Stimulated activated CD8-positive, alpha-beta memory T cell treated with anti-CD3 and anti-CD28 coated beads, Interleukin-15, amount 100 ng/mL, for 1 hour (primary cell): ENCODE data around the gene GGA3.
"Not testable (repeated sequence)": the region's sequence is repeated elsewhere in the genome, so short reads cannot be mapped to it uniquely, and the experiment has no call there.

Experiments used
- DNase-seq: peaks from one replicate; pipeline ENCODE4 v3.0.0-alpha.2; 2020; ENCODE audit warnings: low read depth

GGA3 gene

GRCh38 chr17:75271955-75272847, 10.8 kb upstream of the GGA3 start:
- no peak for DNase-seq

DNA sequence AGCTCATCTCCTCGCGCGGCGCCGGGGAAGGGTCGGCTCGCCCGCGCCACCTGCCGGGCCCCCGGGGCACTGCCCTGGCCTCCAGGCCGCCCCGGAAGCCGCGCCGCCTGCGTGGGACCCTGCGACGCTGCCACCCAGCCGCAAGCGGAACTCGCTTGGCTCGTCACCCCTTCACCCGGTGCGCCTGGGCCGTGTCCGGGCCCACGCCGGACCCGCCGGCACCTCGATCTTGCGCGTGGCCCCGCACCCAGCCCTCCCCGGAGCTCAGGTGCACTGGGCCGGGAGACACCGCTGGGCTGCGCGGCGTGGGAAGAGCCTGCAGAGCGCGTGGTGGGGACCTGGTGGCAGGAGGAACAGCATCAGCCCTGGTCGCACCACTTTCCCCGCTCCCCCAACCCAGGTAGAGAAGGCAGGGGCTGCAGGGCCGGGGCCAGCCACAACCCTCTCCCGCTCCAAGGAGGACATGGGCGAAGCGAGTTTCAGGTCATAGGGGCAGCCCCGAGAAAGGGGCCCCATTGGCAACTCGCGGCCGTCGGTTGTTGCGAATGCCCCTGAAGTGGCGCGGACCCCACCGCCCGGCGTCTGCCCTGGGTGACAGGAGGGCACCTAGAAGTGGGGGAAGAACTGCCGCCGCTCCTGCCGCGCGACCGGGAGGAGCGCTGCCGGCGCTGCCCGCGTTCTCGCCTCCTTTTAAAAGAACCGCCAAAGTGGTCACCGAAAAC, 10.0 kb upstream of the GGA3 start:
- DNase-seq, result peak; percentile 67

DNA sequence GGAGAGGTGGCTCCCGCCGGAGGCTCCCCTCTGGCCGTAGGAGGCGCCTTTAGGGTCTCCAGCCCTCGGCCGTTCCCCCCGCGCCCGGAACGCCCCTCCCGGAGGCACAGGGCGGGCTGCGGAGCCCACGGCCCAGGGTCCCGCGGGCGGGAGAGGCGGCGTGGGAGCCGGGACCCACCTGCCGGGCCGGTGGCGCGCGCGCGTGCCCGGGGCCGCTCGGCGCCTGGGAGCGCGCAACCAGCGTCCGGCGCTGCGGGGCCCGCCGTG, 9.5 kb upstream of the GGA3 start, which contains the start of gene MIF4GD:
Gene MIF4GD, minus strand, starts transcription at position 266 of the 267 bp plus-strand sequence. CDS start 1,036 bp downstream, outside the sequence.
- DNase-seq, result no peak

DNA sequence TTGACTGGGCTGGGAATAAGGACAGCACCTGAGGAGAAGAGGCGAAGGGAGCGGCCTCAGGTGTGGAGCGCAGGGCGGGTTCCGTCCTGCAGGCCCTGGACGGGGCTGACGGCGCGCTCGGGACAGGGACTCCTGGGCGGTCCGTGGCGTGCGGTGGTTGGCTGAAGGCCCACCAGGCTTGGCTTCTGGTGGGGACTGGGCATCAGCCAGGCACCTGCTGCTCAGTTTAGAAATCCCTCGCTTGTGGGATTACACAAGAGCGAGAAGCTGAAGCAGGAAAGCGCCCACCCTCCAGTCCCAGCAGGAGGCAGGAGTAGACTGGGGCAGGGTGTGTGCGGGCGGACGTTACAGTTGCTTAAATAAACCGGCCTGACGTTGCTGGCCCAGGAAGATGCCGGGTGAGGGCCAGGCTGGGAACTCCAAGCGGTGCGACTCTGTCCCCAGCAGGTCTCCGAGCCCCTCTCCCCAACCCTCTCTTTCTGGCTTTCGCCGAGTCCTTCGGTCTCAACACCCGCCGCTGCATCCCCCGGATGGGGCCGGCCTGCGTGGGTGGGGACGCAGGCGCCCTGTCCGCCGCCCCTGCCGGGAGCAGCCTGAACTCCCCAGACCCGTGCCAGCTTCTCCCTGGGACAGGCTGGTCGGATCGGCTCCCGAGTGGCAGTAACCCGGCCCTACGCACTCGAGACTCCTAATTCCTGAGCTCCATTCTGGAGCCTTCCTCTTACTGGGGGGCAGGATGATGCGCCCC, 9.0 kb upstream of the GGA3 start:
- no peak for DNase-seq

DNA sequence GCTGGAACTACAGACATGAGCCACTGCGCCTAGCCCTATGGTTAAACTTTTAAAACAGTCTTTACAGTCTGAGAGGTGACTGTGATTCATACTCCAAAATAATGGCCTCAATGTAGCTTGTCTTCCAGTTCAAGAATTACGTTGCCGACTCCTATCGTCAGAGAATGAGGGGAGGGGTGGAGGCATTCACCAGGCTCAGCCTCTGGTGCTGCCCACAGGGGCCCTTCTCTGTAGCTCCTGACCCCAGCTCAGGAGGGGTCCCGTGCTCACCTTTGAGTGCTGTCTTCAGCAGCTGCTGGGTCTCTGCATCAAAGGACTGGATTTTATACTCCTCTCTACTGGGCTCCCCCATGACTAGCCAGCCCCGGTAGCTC, 8.4 kb upstream of the GGA3 start:
- DNase-seq, result no peak

GRCh38 chr17:75267411-75268232, 6.2 kb upstream of the GGA3 start:
- DNase-seq, result no peak

DNA sequence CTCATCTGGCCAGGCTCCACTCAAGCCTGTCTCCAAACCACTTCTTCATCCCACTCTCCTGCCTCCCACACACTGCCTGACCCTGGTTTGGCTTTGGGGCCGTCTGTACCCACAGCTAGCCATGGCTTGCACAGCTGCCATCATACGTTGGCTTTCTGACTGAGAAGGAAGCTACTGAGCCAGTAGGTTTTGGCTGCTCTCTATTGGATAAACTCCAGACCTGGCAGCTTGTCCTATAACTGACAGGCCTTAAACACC, 5.7 kb upstream of the GGA3 start:
- DNase-seq, result no peak

DNA sequence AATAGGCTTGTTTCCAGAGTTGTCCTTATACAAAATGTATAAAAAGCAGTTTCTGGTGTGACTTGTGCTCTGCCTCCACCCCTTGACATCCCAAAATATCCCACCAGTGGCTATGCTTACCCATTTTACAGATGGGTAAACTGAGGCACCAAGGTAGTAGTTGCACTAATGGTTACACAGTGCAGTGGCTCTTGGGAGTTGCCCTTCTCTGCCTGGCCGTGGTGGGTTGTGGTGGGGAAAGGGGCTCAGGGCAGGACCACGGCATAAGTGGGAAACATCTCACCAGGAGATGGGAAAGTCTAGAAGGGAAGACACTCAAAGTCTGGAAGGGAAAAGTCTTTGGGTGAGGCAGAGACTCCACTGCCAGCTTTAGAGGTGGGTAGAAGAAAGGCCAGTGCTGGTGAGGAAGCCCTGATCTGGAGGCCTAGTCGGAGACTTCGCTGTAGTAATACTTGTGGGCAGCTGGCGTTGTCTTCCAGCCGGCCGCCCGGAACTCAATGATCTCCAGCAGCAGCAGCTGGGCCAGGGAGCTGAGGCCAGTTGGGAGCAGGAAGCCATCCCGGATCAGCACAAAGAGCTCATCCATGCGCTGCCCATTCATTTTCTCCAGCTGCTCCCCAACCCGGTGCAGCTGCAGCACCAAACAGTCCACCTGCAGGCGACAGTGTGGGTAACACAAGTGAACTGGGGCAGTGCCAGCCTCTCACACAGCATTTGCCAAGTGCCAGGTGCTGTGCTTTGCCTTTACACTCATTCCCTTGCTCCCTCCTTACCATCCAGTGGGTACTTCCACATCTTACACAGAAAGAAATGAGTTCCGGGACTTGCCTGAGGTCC, 5.1 kb upstream of the GGA3 start:
- DNase-seq, result no peak

- DNase-seq, result no peak
Measured at GRCh38 chr17:75265614-75266315, 4.4 kb upstream of the GGA3 start.

DNA sequence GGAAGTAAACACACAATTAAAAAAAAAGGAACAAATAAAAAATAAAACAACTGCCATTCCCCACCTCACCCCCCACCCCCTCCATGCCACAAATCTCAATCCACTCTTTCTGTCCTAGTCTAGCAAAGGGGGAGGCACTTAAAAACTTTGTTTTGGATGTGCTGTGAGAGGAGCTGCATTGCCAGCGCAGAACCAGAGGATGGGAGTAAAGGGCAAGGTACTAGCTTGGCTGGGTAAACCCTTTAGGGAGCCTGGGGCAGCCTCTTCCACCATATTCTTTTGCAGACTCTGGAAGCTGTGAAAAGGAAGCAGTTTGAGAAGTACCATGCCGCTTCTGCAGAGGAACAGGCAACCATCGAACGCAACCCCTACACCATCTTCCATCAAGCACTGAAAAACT, 1.6 kb upstream of the GGA3 start:
- DNase-seq, result no peak

GRCh38 chr17:75262112-75262606, 753 bp upstream of the GGA3 start:
- no peak for DNase-seq

GRCh38 chr17:75260641-75261335, 618 bp downstream of the GGA3 start:
- DNase-seq, result no peak

DNA sequence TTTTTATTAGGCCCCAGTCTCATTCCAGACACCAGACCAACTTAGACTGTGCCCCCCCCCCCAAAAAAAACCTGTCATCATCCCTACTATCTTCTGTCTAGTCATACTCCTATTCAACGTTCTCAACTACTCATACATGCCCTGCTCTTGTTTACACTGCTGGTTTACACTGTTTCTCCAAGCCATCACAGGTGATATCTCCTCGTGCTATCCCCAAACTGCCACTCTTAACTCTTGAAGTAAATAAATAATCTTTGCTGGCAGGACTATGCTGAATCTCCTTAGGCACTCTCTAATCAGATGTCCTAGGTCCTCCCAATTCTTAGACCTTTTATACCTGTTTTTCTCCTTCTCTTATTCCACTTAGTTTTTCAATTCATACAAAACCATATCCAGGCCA, 4.2 kb downstream of the GGA3 start:
- DNase-seq, result not testable (repeated sequence)

DNA sequence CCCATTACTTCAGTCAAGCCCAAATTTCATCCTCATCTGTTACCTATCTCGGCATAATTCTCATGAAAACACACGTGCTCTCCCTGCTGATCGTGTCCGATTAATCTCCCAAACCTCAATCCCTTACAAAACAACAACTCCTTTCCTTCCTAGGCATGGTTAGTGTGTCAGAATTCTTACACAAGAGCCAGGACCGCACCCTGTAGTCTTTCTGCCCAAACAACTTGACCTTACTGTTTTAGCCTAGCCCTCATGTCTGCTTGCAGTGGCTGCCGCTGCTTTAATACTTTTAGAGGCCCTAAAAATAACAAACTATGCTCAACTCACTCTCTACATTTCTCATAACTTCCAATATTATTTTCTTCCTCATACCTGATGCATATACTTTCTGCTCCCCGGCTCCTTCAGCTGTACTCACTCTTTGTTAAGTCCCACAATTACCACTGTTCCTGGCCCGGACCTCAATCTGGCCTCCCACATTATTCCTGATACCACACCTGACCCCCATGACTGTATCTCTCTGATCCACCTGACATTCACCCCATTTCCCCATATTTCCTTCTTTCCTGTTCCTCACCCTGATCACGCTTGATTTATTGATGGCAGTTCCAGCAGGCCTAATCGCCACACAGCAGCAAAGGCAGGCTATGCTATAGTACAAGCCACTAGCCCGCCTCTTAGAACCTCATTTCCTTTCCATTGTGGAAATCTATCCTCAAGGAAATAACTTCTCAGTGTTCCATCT, 5.3 kb downstream of the GGA3 start:
- not testable (repeated sequence) for DNase-seq

- DNase-seq, result no peak
Measured at GRCh38 chr17:75252039-75252816, 9.2 kb downstream of the GGA3 start.

- peak; percentile 42 for DNase-seq
Measured at GRCh38 chr17:75250009-75250471, 11.4 kb downstream of the GGA3 start.

DNA sequence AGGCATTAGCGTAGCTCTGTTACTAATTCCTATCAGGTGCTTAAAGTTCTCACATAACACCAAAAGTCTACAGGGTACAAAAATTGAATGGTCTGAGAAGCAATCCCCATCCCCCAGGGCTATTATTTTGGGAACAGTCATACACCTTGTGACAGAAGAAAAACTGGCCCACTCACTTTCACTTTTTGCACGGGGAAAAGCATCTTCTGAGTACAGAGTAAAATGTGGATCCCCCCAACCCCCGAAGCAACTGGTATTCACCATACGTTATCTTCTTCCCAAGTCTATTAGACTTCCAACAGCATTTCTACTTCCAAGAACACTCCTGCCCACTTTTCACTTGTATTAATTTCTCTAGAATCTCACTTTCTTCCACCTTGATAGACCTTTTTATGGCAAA, 11.8 kb downstream of the GGA3 start:
- DNase-seq, result no peak

- no peak for DNase-seq
Measured at GRCh38 chr17:75246404-75246803, 15.0 kb downstream of the GGA3 start.
